ENCODE data around the gene ARHGEF2. TPM values are rescaled to one million over a fixed set of nuclear protein-coding genes. Genes with fewer than 3 reads are reported as not detected.

Gene ARHGEF2
- total and polyA plus RNA-seq, 2 of the 13 experiments (the other 11 are each of a cell fraction or from before 2014, with no cell fraction given), result 16.1 to 32.1 TPM

DNA sequence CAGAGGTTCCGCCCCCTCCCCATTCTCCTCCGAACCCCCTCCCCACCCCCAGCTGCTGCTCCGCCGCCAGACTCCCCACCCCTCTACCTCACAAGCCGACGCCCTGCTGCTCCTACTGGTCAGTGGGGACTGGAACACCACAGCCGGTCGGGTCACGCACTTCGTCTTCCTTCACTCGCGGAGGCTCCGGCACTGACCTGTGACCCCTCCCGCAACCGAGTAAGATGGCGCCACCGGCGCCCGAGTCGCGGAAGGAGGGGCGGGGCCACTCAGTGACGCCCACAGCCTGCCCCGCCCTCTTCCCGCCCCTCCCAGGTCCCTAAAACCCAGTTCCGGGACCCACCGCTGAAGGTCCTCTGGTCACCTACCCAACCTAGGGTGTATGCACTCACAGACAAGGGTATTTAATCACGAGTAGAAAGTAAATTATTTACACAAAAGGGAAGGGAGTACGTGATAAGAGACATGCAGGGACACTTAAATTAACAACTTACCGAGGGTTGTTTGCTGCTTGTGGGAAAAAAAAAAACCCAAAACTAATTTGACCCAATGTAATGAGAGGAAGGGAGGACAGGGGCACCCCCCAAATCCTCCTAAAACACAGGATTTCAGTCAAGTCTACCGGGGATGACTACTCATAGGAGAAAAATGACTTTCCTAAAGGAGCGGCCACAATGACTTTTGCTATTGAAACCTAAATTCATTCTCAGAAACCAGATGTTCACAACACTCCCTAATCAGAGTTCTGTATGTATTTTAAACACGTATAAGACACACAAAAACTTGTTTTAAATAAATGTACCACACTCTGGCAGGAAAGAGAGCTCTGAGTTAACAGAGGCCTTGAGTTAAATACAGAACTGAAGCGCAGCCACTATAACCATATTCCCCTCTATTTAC, 66.9 kb downstream of the ARHGEF2 start, which contains the start of gene RIT1 (continued):
- TF ChIP-seq, protein P1, sequence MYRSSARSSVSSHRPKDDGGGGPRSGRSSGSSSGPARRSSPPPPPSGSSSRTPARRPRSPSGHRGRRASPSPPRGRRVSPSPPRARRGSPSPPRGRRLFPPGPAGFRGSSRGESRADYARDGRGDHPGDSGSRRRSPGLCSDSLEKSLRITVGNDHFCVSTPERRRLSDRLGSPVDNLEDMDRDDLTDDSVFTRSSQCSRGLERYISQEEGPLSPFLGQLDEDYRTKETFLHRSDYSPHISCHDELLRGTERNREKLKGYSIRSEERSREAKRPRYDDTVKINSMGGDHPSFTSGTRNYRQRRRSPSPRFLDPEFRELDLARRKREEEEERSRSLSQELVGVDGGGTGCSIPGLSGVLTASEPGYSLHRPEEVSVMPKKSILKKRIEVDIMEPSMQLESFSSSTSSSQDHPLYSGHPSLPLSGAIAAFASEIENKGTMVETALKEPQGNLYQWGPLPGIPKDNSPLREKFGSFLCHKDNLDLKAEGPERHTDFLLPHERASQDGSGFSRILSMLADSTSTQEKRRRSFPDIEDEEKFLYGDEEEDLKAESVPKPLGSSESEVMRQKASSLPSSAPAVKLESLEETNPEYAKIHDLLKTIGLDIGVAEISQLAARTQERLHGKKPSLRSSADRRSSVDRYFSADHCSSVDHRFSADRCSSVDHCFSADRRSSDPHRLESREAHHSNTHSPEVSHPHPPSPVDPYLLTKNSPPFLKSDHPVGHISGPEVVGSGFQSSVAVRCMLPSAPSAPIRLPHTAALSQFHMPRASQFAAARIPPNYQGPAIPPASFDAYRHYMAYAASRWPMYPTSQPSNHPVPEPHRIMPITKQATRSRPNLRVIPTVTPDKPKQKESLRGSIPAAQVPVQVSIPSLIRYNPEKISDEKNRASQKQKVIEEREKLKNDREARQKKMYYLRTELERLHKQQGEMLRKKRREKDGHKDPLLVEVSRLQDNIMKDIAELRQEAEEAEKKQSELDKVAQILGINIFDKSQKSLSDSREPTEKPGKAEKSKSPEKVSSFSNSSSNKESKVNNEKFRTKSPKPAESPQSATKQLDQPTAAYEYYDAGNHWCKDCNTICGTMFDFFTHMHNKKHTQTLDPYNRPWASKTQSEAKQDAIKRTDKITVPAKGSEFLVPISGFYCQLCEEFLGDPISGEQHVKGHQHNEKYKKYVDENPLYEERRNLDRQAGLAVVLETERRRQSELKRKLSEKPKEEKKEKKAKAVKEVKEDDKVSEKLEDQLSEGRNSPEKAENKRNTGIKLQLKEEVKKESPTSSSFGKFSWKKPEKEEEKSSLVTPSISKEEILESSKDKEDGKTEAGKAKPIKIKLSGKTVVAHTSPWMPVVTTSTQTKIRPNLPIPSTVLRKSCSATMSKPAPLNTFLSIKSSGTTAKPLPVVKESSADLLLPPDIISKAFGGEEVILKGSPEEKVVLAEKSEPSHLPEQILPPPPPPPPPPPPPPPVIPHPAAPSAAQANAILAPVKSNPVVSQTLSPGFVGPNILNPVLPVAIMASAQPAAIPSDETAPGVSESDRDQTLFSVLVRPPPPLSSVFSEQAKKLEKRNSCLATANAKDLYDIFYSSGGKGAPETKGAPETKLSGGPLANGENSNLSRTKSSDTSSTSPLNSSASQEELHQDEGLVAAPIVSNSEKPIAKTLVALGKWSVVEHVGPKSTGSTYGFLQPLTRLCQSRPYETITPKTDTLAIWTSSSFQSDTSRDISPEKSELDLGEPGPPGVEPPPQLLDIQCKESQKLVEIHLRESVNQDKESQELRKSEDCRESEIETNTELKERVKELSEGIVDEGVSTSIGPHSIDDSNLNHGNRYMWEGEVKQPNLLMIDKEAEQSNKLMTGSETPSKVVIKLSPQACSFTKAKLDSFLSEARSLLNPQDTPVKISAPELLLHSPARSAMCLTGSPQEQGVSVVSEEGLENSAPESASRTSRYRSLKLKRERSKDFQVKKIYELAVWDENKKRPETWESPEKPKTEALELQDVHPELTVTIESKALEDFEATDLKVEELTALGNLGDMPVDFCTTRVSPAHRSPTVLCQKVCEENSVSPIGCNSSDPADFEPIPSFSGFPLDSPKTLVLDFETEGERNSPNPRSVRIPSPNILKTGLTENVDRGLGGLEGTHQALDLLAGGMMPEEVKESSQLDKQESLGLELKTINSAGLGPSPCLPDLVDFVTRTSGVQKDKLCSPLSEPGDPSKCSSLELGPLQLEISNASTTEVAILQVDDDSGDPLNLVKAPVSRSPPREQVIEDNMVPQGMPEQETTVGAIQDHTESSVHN (CRISPR knock-in tag; IDR thresholded peaks at IDR 0.05), result no peak
- TF ChIP-seq SRF (IDR thresholded peaks at IDR 0.05; ENCODE audit: low read depth, low read length) (no peak), HMG20A (CRISPR knock-in tag; IDR thresholded peaks at IDR 0.05; ENCODE audit: borderline replicate concordance) (no peak), KMT2B (CRISPR knock-in tag; IDR thresholded peaks at IDR 0.05) (peak; percentile 55; the same call in 1 of the 2 replicates), CBX1 (IDR thresholded peaks at IDR 0.05; ENCODE audit: low read depth) (no peak), FOXM1 (CRISPR knock-in tag; IDR thresholded peaks at IDR 0.05) (no peak), PHB2 (IDR thresholded peaks at IDR 0.05; ENCODE audit: partially characterized antibody) (no peak), TEAD2 (CRISPR knock-in tag; IDR thresholded peaks at IDR 0.05) (no peak), GPN1 (CRISPR knock-in tag; IDR thresholded peaks at IDR 0.05; ENCODE audit: borderline replicate concordance) (no peak), ZNF709 (CRISPR knock-in tag; IDR thresholded peaks at IDR 0.05) (no peak), NR2F2 (IDR thresholded peaks at IDR 0.05; ENCODE audit: borderline replicate concordance, low read depth) (no peak), HDAC1 (CRISPR knock-in tag; IDR thresholded peaks at IDR 0.05) (peak; percentile 42; the same call in 1 of the 2 replicates), MXD4 (CRISPR knock-in tag; IDR thresholded peaks at IDR 0.05) (no peak), CENPT (CRISPR knock-in tag; IDR thresholded peaks at IDR 0.05; ENCODE audit: low read depth) (no peak), JARID2 (CRISPR knock-in tag; IDR thresholded peaks at IDR 0.05; ENCODE audit: insufficient replicate concordance) (no peak), RFX3 (CRISPR knock-in tag; IDR thresholded peaks at IDR 0.05) (no peak), CHD2 (IDR thresholded peaks at IDR 0.05; ENCODE audit: low read depth, low read length) (no peak), ZNF615 (CRISPR knock-in tag; IDR thresholded peaks at IDR 0.05; ENCODE audit: borderline replicate concordance) (no peak), MTF2 (CRISPR knock-in tag; IDR thresholded peaks at IDR 0.05; ENCODE audit: borderline replicate concordance) (no peak), GZF1 (CRISPR knock-in tag; IDR thresholded peaks at IDR 0.05) (no peak)
- TF ChIP-seq, protein P2, sequence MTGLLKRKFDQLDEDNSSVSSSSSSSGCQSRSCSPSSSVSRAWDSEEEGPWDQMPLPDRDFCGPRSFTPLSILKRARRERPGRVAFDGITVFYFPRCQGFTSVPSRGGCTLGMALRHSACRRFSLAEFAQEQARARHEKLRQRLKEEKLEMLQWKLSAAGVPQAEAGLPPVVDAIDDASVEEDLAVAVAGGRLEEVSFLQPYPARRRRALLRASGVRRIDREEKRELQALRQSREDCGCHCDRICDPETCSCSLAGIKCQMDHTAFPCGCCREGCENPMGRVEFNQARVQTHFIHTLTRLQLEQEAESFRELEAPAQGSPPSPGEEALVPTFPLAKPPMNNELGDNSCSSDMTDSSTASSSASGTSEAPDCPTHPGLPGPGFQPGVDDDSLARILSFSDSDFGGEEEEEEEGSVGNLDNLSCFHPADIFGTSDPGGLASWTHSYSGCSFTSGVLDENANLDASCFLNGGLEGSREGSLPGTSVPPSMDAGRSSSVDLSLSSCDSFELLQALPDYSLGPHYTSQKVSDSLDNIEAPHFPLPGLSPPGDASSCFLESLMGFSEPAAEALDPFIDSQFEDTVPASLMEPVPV (CRISPR knock-in tag; IDR thresholded peaks at IDR 0.05), result no peak

All from HepG2 (cell line).